GM12878 (cell line): ENCODE data around the gene CCDC85B. TPM values are rescaled to one million over a fixed set of nuclear protein-coding genes. Genes with fewer than 3 reads are reported as not detected.

Experiments
- BCL3 ChIP-seq: IDR thresholded peaks from 2 replicates; pipeline ENCODE4 v1.6.1; 2011; ENCODE audit warnings: borderline replicate concordance, low read depth, mild to moderate bottlenecking, moderate library complexity, low read length; ENCODE audit not compliant: insufficient read depth, poor library complexity, severe bottlenecking
- E4F1 ChIP-seq: fragments of 450-650 bp; IDR thresholded peaks from 2 replicates; pipeline ENCODE4 v1.6.1; 2018; ENCODE audit warnings: borderline replicate concordance, mild to moderate bottlenecking; ENCODE audit not compliant: partially characterized antibody
- EED ChIP-seq: sonication (generic); IDR thresholded peaks from 2 replicates; pipeline ENCODE4 v1.6.1; 2016; ENCODE audit warnings: antibody characterized with exemption, low read depth
- ETV6 ChIP-seq, 2 experiments: fragments of 450-650 bp in 1 of 2; IDR thresholded peaks in 1 of 2; conservative IDR thresholded peaks in 1 of 2; 2 replicates each; pipeline ENCODE4 v1.6.1; 2014; ENCODE audit warnings: antibody characterized with exemption in 1 of 2, borderline replicate concordance in 1 of 2, low read depth in 1 of 2, mild to moderate bottlenecking in 1 of 2, moderate library complexity in 1 of 2
- GABPA ChIP-seq: IDR thresholded peaks from 2 replicates; pipeline ENCODE4 v1.6.1; 2014; ENCODE audit warnings: antibody characterized with exemption, low read depth, mild to moderate bottlenecking, inconsistent platforms
- LARP7 ChIP-seq: fragments of 450-650 bp; IDR thresholded peaks from 2 replicates; pipeline ENCODE4 v1.6.1; 2017; ENCODE audit warnings: mild to moderate bottlenecking
- MYC ChIP-seq: IDR thresholded peaks from 2 replicates; pipeline ENCODE4 v1.6.1; 2011; ENCODE audit warnings: mild to moderate bottlenecking, low read length, moderate library complexity, inconsistent platforms; ENCODE audit not compliant: insufficient read depth, insufficient replicate concordance, insufficient read length, severe bottlenecking
- NBN ChIP-seq: fragments of 450-650 bp; IDR thresholded peaks from 2 replicates; pipeline ENCODE4 v1.6.1; 2016
- NRF1 ChIP-seq: conservative IDR thresholded peaks from 2 replicates; pipeline ENCODE4 v1.6.1; 2011; ENCODE audit warnings: mild to moderate bottlenecking, low read depth, low read length, improper control_type of control experiment
- PAX5 ChIP-seq: IDR thresholded peaks from 2 replicates; pipeline ENCODE4 v1.6.1; 2011; ENCODE audit warnings: low read depth, low read length, borderline replicate concordance
- POLR2A ChIP-seq: IDR thresholded peaks from 2 replicates; pipeline ENCODE4 v1.6.1; 2011; ENCODE audit warnings: low read depth, mild to moderate bottlenecking, low read length
- RB1 ChIP-seq: fragments of 450-650 bp; formaldehyde crosslinking; IDR thresholded peaks from 2 replicates; pipeline ENCODE4 v1.6.1; 2017; ENCODE audit warnings: mild to moderate bottlenecking, borderline replicate concordance
- RFX5 ChIP-seq: IDR thresholded peaks from 2 replicates; pipeline ENCODE4 v1.6.1; 2011; ENCODE audit warnings: low read depth, low read length, improper control_type of control experiment
- SMAD1 ChIP-seq: fragments of 450-650 bp; IDR thresholded peaks from 2 replicates; pipeline ENCODE4 v1.6.1; 2018; ENCODE audit warnings: mild to moderate bottlenecking, low read depth; ENCODE audit not compliant: partially characterized antibody
- SMARCA5 ChIP-seq: fragments of 450-650 bp; IDR thresholded peaks from 2 replicates; pipeline ENCODE4 v1.6.1; 2017; ENCODE audit warnings: mild to moderate bottlenecking
- STAT3 ChIP-seq: IDR thresholded peaks from 2 replicates; pipeline ENCODE4 v1.6.1; 2011; ENCODE audit warnings: low read depth, low read length, improper control_type of control experiment
- SUZ12 ChIP-seq: fragments of 200-600 bp; sonication (generic); IDR thresholded peaks from one replicate; pipeline ENCODE4 v1.6.1; 2018; ENCODE audit warnings: antibody characterized with exemption, mild to moderate bottlenecking; ENCODE audit not compliant: unreplicated experiment
- TAF1 ChIP-seq: IDR thresholded peaks from 2 replicates; pipeline ENCODE4 v1.6.1; 2011; ENCODE audit warnings: mild to moderate bottlenecking, low read depth, low read length, borderline replicate concordance
- TARDBP ChIP-seq: IDR thresholded peaks from 2 replicates; pipeline ENCODE4 v1.6.1; 2016; ENCODE audit warnings: borderline replicate concordance
- TBL1XR1 ChIP-seq: IDR thresholded peaks from 2 replicates; pipeline ENCODE4 v1.6.1; 2012; ENCODE audit warnings: low read depth, low read length, improper control_type of control experiment
- YY1 ChIP-seq: IDR thresholded peaks from 2 replicates; pipeline ENCODE4 v1.6.1; 2011; ENCODE audit warnings: low read depth, mild to moderate bottlenecking, low read length
- polyA plus RNA-seq, 11 experiments: library from polyadenylated mRNA; depleted of rRNA in 4 of 11; unstranded in 6 of 11; stranded (reverse) in 5 of 11; fragments of >200 nt; fragmentation: Nextera tagmentation in 4 of 11; fragmentation: Illumina TruSeq in 1 of 11; extraction: Ambion mirVana in 4 of 11; extraction: Trizol in 1 of 11; gene quantifications; 1 replicate in 1 of 11; 2 replicates in 10 of 11; pipeline versions ENCODE4 v1.2.1 to v1.2.3, GENCODE V29; 2011 to 2016; ENCODE audit warnings: inconsistent platforms in 2 of 11, missing spikeins in 2 of 11, low read depth in 1 of 11
- total RNA-seq, 4 experiments: library from RNA; depleted of rRNA in 3 of 4; stranded (reverse); fragments of >200 nt in 3 of 4; fragmentation: Illumina TruSeq in 1 of 4; extraction: Trizol in 1 of 4; gene quantifications; 2 replicates each; pipeline versions ENCODE4 v1.2.1 to v1.2.3, GENCODE V29; 2013 to 2021
- TF ChIP-seq, protein P1 (sequence below): IDR thresholded peaks from 2 replicates; pipeline ENCODE4 v1.6.1; 2011; ENCODE audit warnings: low read depth, mild to moderate bottlenecking, low read length, moderate library complexity, borderline replicate concordance; ENCODE audit errors: extremely low read depth
- TF ChIP-seq, protein P2 (sequence below): fragments of 450-650 bp; conservative IDR thresholded peaks from 2 replicates; pipeline ENCODE4 v1.6.1; 2017; ENCODE audit warnings: mild to moderate bottlenecking, moderate library complexity

Gene CCDC85B
- total and polyA plus RNA-seq, 10 of the 15 experiments (the other 5 are each of a cell fraction or from before 2014, with no cell fraction given): 0.32 to 114 (median 49.5) TPM

DNA sequence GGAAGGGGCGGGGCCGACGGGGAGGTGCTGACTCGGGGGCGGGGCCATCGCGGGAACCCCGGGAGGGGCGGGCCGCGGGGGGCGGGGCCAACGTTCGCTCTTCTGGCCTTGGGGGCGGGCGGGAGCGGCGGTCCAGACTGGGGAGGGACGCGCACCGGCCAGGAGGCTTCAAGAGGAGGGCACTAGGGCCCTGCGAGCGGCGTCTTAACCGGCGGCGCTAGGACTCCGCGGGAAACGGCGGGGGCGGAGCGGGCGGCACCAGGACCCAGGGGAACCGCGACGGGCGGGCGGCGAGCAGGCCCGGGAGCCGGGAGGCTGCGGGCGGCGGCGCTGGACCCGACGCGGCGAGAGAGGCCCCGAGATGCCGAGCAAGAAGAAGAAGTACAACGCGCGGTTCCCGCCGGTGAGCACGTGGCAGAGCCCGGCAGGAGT lies 28.7 kb downstream of the CCDC85B start, which contains the start of gene DRAP1 (continued):
- TF ChIP-seq, protein P1, sequence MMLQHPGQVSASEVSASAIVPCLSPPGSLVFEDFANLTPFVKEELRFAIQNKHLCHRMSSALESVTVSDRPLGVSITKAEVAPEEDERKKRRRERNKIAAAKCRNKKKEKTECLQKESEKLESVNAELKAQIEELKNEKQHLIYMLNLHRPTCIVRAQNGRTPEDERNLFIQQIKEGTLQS: no peak
- peak; percentile 61; the same call in 1 of the 2 replicates for TF ChIP-seq PAX5
- TF ChIP-seq SUZ12: no peak
- peak; percentile 81 for TF ChIP-seq SMARCA5
- no peak for TF ChIP-seq SMAD1
- TF ChIP-seq EED: peak; percentile 71
- no peak for TF ChIP-seq STAT3
- TF ChIP-seq TARDBP: peak; percentile 85
- 0 out of 2 replicates have a peak, but pooled peaks have one; percentile 20 for TF ChIP-seq TAF1
- TF ChIP-seq NBN: peak; percentile 47; the same call in 1 of the 2 replicates
- peak in 1 of 2 experiments; percentile 52; a peak in 1 of 4 replicates for TF ChIP-seq ETV6 (conservative IDR thresholded peaks at IDR 0.05 in 1 of 2, IDR thresholded peaks at IDR 0.05 in 1 of 2; ENCODE audit: borderline replicate concordance in 1 of 2, low read depth in 1 of 2)
- no peak for TF ChIP-seq GABPA
- TF ChIP-seq RFX5: peak; percentile 49; the same call in 1 of the 2 replicates
- TF ChIP-seq POLR2A: peak; percentile 55; the same call in 1 of the 2 replicates
- peak; percentile 100 for TF ChIP-seq LARP7
- peak; percentile 30; the same call in 1 of the 2 replicates for TF ChIP-seq YY1
- TF ChIP-seq TBL1XR1: peak; percentile 95
- TF ChIP-seq NRF1: 0 out of 2 replicates have a peak, but pooled peaks have one; percentile 2
- TF ChIP-seq, protein P2, sequence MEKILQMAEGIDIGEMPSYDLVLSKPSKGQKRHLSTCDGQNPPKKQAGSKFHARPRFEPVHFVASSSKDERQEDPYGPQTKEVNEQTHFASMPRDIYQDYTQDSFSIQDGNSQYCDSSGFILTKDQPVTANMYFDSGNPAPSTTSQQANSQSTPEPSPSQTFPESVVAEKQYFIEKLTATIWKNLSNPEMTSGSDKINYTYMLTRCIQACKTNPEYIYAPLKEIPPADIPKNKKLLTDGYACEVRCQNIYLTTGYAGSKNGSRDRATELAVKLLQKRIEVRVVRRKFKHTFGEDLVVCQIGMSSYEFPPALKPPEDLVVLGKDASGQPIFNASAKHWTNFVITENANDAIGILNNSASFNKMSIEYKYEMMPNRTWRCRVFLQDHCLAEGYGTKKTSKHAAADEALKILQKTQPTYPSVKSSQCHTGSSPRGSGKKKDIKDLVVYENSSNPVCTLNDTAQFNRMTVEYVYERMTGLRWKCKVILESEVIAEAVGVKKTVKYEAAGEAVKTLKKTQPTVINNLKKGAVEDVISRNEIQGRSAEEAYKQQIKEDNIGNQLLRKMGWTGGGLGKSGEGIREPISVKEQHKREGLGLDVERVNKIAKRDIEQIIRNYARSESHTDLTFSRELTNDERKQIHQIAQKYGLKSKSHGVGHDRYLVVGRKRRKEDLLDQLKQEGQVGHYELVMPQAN: peak; percentile 90
- peak; percentile 97 for TF ChIP-seq E4F1
- peak; percentile 86 for TF ChIP-seq BCL3
- TF ChIP-seq MYC: peak; percentile 23
- TF ChIP-seq RB1: peak; percentile 96
